HCT116 (cell line): ENCODE data around the gene FOSB. TPM values are rescaled to one million over a fixed set of nuclear protein-coding genes. Genes with fewer than 3 reads are reported as not detected.
"Not testable (repeated sequence)": the region's sequence is repeated elsewhere in the genome, so short reads cannot be mapped to it uniquely, and the experiment has no call there.

Experiments used
- ATAC-seq: fragments of 200-7000 bp; cut with Tn5 transposase; 2 replicates; pipeline ENCODE4 v1.9.1; 2020; ENCODE audit warnings: mild to moderate bottlenecking, moderate library complexity
- BruUV-seq: library from RNA; stranded (reverse); fragments of 400-500 nt; replicated peaks from 2 replicates; lab custom pipeline; 2021; lab: Mats Ljungman, UMichigan
- CTCF ChIA-PET: fragments of 300-600 bp; sonication (Branson Sonifier 250); formaldehyde crosslinking; loops from one replicate; lab custom pipeline; 2021; ENCODE audit warnings: antibody characterized with exemption; lab: Charles Lee
- POLR2A ChIA-PET: fragments of 300-600, 350-600 bp; sonication (Branson Sonifier 250); formaldehyde crosslinking; loops from one replicate; lab custom pipeline; 2021; ENCODE audit warnings: antibody characterized with exemption; lab: Charles Lee
- RAD21 ChIA-PET, 2 experiments: fragments of 300-600 bp; sonication (Branson Sonifier 250); formaldehyde crosslinking; loops; one replicate each; lab custom pipeline; 2023; ENCODE audit warnings: low total read pairs in 2 of 2; ENCODE audit not compliant: uncharacterized antibody in 2 of 2, unreplicated experiment in 2 of 2, low non-redundant PET in 1 of 2; lab: Charles Lee
- DNase-seq: peaks from one replicate; pipeline ENCODE4 v3.0.0-alpha.2; 2010; ENCODE audit warnings: low read depth, low spot score
- H2AFZ ChIP-seq: fragments of 200-600 bp; shearing (Covaris generic), sonication (generic); 2 replicates; pipeline ENCODE4 v1.6.1; 2017; ENCODE audit warnings: low read depth, mixed run types, mixed read lengths, antibody characterized with exemption, low read length; ENCODE audit not compliant: poor library complexity, severe bottlenecking
- H3K27ac ChIP-seq: 2 replicates; pipeline ENCODE4 v1.5.1; 2012; ENCODE audit warnings: low read depth, low read length
- H3K27me3 ChIP-seq: fragments of 200-600 bp; sonication (generic); 2 replicates; pipeline ENCODE4 v1.6.1; 2016; ENCODE audit warnings: mixed run types, low read length, mixed read lengths; ENCODE audit not compliant: insufficient read depth
- H3K36me3 ChIP-seq, 2 experiments: fragments of 200-500 bp in 1 of 2; fragments of 200-600 bp in 1 of 2; sonication (Bioruptor generic) in 1 of 2; sonication (generic) in 1 of 2; 2 replicates each; pipeline versions ENCODE4 v1.5.1 to v1.6.1; 2014 to 2016; ENCODE audit warnings: low read length in 2 of 2, inconsistent platforms in 1 of 2, mixed read lengths in 1 of 2, mixed run types in 1 of 2; ENCODE audit not compliant: insufficient read depth in 2 of 2, control insufficient read depth in 1 of 2
- H3K4me1 ChIP-seq, 2 experiments: fragments of 200-600 bp in 1 of 2; sonication (generic) in 1 of 2; 2 replicates each; pipeline versions ENCODE4 v1.5.1 to v1.6.1; 2012 to 2017; ENCODE audit warnings: low read length in 2 of 2, inconsistent platforms in 1 of 2, mild to moderate bottlenecking in 1 of 2, mixed read lengths in 1 of 2, mixed run types in 1 of 2, moderate library complexity in 1 of 2; ENCODE audit not compliant: insufficient read depth in 2 of 2, control insufficient read depth in 1 of 2
- H3K4me2 ChIP-seq: fragments of 200-600 bp; sonication (generic); 2 replicates; pipeline ENCODE4 v1.6.1; 2017; ENCODE audit warnings: mixed run types, low read length, mixed read lengths
- H3K4me3 ChIP-seq, 2 experiments: fragments of 200-600 bp in 1 of 2; sonication (generic) in 1 of 2; replicated peaks in 1 of 2; 2 replicates each; pipeline ENCODE4 v1.5.1; 2011 to 2016; ENCODE audit warnings: low read length in 2 of 2, control low read depth in 1 of 2, low read depth in 1 of 2, mild to moderate bottlenecking in 1 of 2, mixed read lengths in 1 of 2, mixed run types in 1 of 2
- H3K79me2 ChIP-seq: fragments of 200-600 bp; sonication (generic); 2 replicates; pipeline ENCODE4 v1.6.1; 2017; ENCODE audit warnings: mild to moderate bottlenecking, mixed run types, low read length, moderate library complexity, mixed read lengths; ENCODE audit not compliant: insufficient read depth
- H3K9ac ChIP-seq: fragments of 200-600 bp; sonication (generic); 2 replicates; pipeline ENCODE4 v1.6.1; 2016; ENCODE audit warnings: low read length, mixed read lengths
- H3K9me2 ChIP-seq: fragments of 200-600 bp; sonication (generic), shearing (Covaris generic); 2 replicates; pipeline ENCODE4 v1.6.1; 2017; ENCODE audit warnings: mixed run types, mild to moderate bottlenecking, moderate library complexity; ENCODE audit not compliant: insufficient read depth
- H3K9me3 ChIP-seq, 2 experiments: fragments of 200-500 bp in 1 of 2; fragments of 200-600 bp in 1 of 2; sonication (Bioruptor generic) in 1 of 2; sonication (generic) in 1 of 2; 2 replicates each; pipeline ENCODE4 v1.6.1; 2014 to 2017; ENCODE audit warnings: low read length in 2 of 2, mixed read lengths in 2 of 2, inconsistent platforms in 1 of 2, low read depth in 1 of 2, mild to moderate bottlenecking in 1 of 2, mixed run types in 1 of 2, moderate library complexity in 1 of 2; ENCODE audit not compliant: control insufficient read depth in 1 of 2, insufficient read depth in 1 of 2
- H4K20me1 ChIP-seq: fragments of 200-600 bp; sonication (generic), shearing (Covaris generic); 2 replicates; pipeline ENCODE4 v1.6.1; 2017; ENCODE audit warnings: mixed run types, mild to moderate bottlenecking, moderate library complexity; ENCODE audit not compliant: insufficient read depth
- CEBPB ChIP-seq: IDR thresholded peaks from 2 replicates; pipeline ENCODE4 v1.6.1; 2012; ENCODE audit warnings: low read depth
- CTCF ChIP-seq, 3 experiments: fragments of 200-600 bp in 1 of 3; sonication (generic) in 1 of 3; IDR thresholded peaks in 2 of 3; conservative IDR thresholded peaks in 1 of 3; 2 replicates each; pipeline ENCODE4 v1.5.1; 2012 to 2017; ENCODE audit warnings: low read depth in 2 of 3, low read length in 2 of 3, antibody characterized with exemption in 1 of 3, borderline replicate concordance in 1 of 3, control low read depth in 1 of 3, mild to moderate bottlenecking in 1 of 3, mixed read lengths in 1 of 3, mixed run types in 1 of 3, moderate library complexity in 1 of 3; ENCODE audit not compliant: insufficient read depth in 1 of 3
- ELF1 ChIP-seq: IDR thresholded peaks from 2 replicates; pipeline ENCODE4 v1.6.1; 2012; ENCODE audit warnings: low read depth, borderline replicate concordance
- REST ChIP-seq: IDR thresholded peaks from 2 replicates; pipeline ENCODE4 v1.6.1; 2012; ENCODE audit warnings: low read depth
- TCF7L2 ChIP-seq: IDR thresholded peaks from 2 replicates; pipeline ENCODE4 v1.7.0; 2011; ENCODE audit warnings: borderline replicate concordance, inconsistent platforms; ENCODE audit not compliant: insufficient read depth, insufficient read length; ENCODE audit errors: extremely low read depth
- YY1 ChIP-seq: IDR thresholded peaks from 2 replicates; pipeline ENCODE4 v1.6.1; 2011; ENCODE audit warnings: low read length, low read depth, moderate library complexity, mild to moderate bottlenecking; ENCODE audit not compliant: insufficient replicate concordance; ENCODE audit errors: extremely low read depth
- ZNF274 ChIP-seq: fragments of 200-500 bp; sonication (Bioruptor generic); IDR thresholded peaks from 2 replicates; pipeline ENCODE4 v1.6.1; 2014; ENCODE audit warnings: mild to moderate bottlenecking, low read depth, low read length, inconsistent platforms
- intact Hi-C: fragments of 100-400 bp; cut with micrococcal nuclease; formaldehyde crosslinking; loops from 2 replicates; pipeline ENCODE4 v1.10.0; 2022
- total RNA-seq: library from RNA; stranded (reverse); gene quantifications from one replicate; pipeline ENCODE4 v1.2.1, GENCODE V29; 2021; ENCODE audit not compliant: unreplicated experiment

FOSB gene
- total RNA-seq, 1 experiment from 2014 or later, result 12.6 TPM

GRCh38 chr19:45432543-45432942 lies 35.3 kb upstream of the FOSB start:
- RAD21 ChIA-PET, result not testable (repeated sequence)

GRCh38 chr19:45437328-45437727 lies 30.5 kb upstream of the FOSB start:
- POLR2A ChIA-PET, result no interaction called here
- BruUV-seq, result no TSS peak
- H2AFZ ChIP-seq, result no peak overlapping the region
- no peak overlapping the region for H3K4me2 ChIP-seq
- H3K4me1 ChIP-seq, result peaks cover 12 to 22% of the 10 kb centered on the region in 2 experiments
- RAD21 ChIA-PET, result no interaction called here
- no peaks in the 10 kb centered on the region for H3K27me3 ChIP-seq
- H3K9me2 ChIP-seq, result no peaks in the 10 kb centered on the region
- H3K79me2 ChIP-seq, result no peaks in the 10 kb centered on the region
- no peak overlapping the region for H3K9ac ChIP-seq
- H3K9me3 ChIP-seq, result no peaks in the 10 kb centered on the region
- no peak overlapping the region for H3K27ac ChIP-seq
- no peak for TF ChIP-seq CEBPB
- TF ChIP-seq REST, result no peak
- no peak for TF ChIP-seq TCF7L2
- TF ChIP-seq YY1, result no peak
- no peak for TF ChIP-seq CTCF (IDR thresholded peaks at IDR 0.05 in 2 of 3, conservative IDR thresholded peaks at IDR 0.05 in 1 of 3; ENCODE audit: borderline replicate concordance in 1 of 3, insufficient read depth in 1 of 3, low read depth in 2 of 3, low read length in 2 of 3)
- no peak for TF ChIP-seq ZNF274
- TF ChIP-seq ELF1, result no peak
- TF ChIP-seq, all 23 proteins: peak for 0
- no peaks in the 10 kb centered on the region for H4K20me1 ChIP-seq
- ATAC-seq (no peak), DNase-seq (no peak)
- CTCF ChIA-PET, result interaction anchor here (0.6 to 6.9 kb wide), 4 partner anchors 10 to 47 kb away, joined by 3 to 189 read pairs (median 4); no protein-coding TSS in a partner anchor
- no peaks in the 10 kb centered on the region for H3K36me3 ChIP-seq
- no peak overlapping the region for H3K4me3 ChIP-seq
- intact Hi-C loops, result no loop called here

More at GRCh38 chr19:45432543-45432942, 35.3 kb upstream of the FOSB start:
- H3K4me3 ChIP-seq, H2AFZ ChIP-seq, BruUV-seq, H3K9me2 ChIP-seq, DNase-seq, H3K9me3 ChIP-seq, H3K27me3 ChIP-seq, H4K20me1 ChIP-seq, ATAC-seq, intact Hi-C loops, H3K79me2 ChIP-seq, H3K27ac ChIP-seq, H3K4me2 ChIP-seq, H3K36me3 ChIP-seq, H3K9ac ChIP-seq, POLR2A ChIA-PET: not testable (repeated sequence)
- CTCF ChIA-PET, result interaction anchor here (1.2 kb wide), 1 partner anchor 46 kb away, joined by 9 read pairs; no protein-coding TSS in a partner anchor
- peaks cover 4 to 18% of the 10 kb centered on the region in 2 experiments; a peak in 3 of 4 replicates for H3K4me1 ChIP-seq
